WTC11 (cell line): Measurements from ENCODE around the gene ARHGEF35.

ENCODE experiments used
- CREB1 ChIP-seq: sonication (generic); formaldehyde crosslinking; IDR thresholded peaks from 2 replicates; pipeline ENCODE4 v1.8.0; 2023; ENCODE audit warnings: mild to moderate bottlenecking, missing genetic modification reagents
- CTCF ChIP-seq: fragments of 200-600 bp; IDR thresholded peaks from 2 replicates; pipeline ENCODE4 v1.8.0; 2022; ENCODE audit warnings: antibody characterized with exemption
- E2F4 ChIP-seq: sonication (generic); formaldehyde crosslinking; IDR thresholded peaks from 2 replicates; pipeline ENCODE4 v1.8.1; 2022; ENCODE audit warnings: low read depth, mild to moderate bottlenecking, moderate library complexity, missing genetic modification reagents, borderline replicate concordance
- FOXJ3 ChIP-seq: sonication (generic); formaldehyde crosslinking; IDR thresholded peaks from 2 replicates; pipeline ENCODE4 v1.9.0; 2021; ENCODE audit warnings: missing genetic modification reagents, mild to moderate bottlenecking, borderline replicate concordance
- FOXP4 ChIP-seq: sonication (generic); formaldehyde crosslinking; IDR thresholded peaks from 2 replicates; pipeline ENCODE4 v1.8.0; 2022; ENCODE audit warnings: mild to moderate bottlenecking, missing genetic modification reagents
- MXD4 ChIP-seq: fragments of 250-450 bp; sonication (Bioruptor Pico); IDR thresholded peaks from 2 replicates; pipeline ENCODE4 v1.8.0; 2021; ENCODE audit warnings: mild to moderate bottlenecking, moderate library complexity, borderline replicate concordance
- NFYB ChIP-seq: sonication (generic); formaldehyde crosslinking; conservative IDR thresholded peaks from 2 replicates; pipeline ENCODE4 v1.8.0; 2022; ENCODE audit warnings: low read depth, missing genetic modification reagents
- RORB ChIP-seq: fragments of 250-450 bp; sonication (Bioruptor Pico); IDR thresholded peaks from 2 replicates; pipeline ENCODE4 v1.9.0; 2021; ENCODE audit warnings: mild to moderate bottlenecking
- TP53 ChIP-seq: sonication (generic); formaldehyde crosslinking; IDR thresholded peaks from 2 replicates; pipeline ENCODE4 v1.8.1; 2023; ENCODE audit warnings: mild to moderate bottlenecking, missing genetic modification reagents
- ZNF263 ChIP-seq: sonication (generic); formaldehyde crosslinking; IDR thresholded peaks from 2 replicates; pipeline ENCODE4 v1.8.1; 2022; ENCODE audit warnings: low read depth, mild to moderate bottlenecking, moderate library complexity, missing genetic modification reagents

GRCh38 chr7:144148224-144148827 is 47.3 kb downstream of the ARHGEF35 start:
- TF ChIP-seq FOXP4: no peak
- TF ChIP-seq CTCF: no peak
- TF ChIP-seq MXD4: no peak
- no peak for TF ChIP-seq ZNF263 (CRISPR knock-in tag)
- no peak for TF ChIP-seq RORB (CRISPR knock-in tag)
- no peak for TF ChIP-seq NFYB (CRISPR knock-in tag)
- no peak for TF ChIP-seq FOXJ3 (CRISPR knock-in tag)
- TF ChIP-seq TP53: no peak
- TF ChIP-seq CREB1 (CRISPR knock-in tag): no peak
- TF ChIP-seq E2F4 (CRISPR knock-in tag): no peak
